Retinal pigment epithelial cell (primary cell): Measurements from ENCODE around the gene CARD8.
A peak's percentile ranks its signal among the peaks of the same experiment; 100 is the strongest.
"Not testable (repeated sequence)": the region's sequence is repeated elsewhere in the genome, so short reads cannot be mapped to it uniquely, and the experiment has no call there.

Source experiments
- DNase-seq: peaks from one replicate; pipeline ENCODE4 v3.0.0-alpha.2; 2010; ENCODE audit warnings: low read depth
- H3K4me3 ChIP-seq: 2 replicates; pipeline ENCODE4 v1.5.1; 2011; ENCODE audit warnings: mild to moderate bottlenecking, low read length, control low read depth, moderate library complexity
- CTCF ChIP-seq: conservative IDR thresholded peaks from 2 replicates; pipeline ENCODE4 v1.5.1; 2011; ENCODE audit warnings: low read depth, low read length, control low read depth, inconsistent platforms

The CARD8 gene

GRCh38 chr19:48284896-48285295 lies 29.2 kb upstream of the CARD8 start:
- no peak overlapping the region for H3K4me3 ChIP-seq
- TF ChIP-seq CTCF, result no peak
- DNase-seq, result no peak

- TF ChIP-seq CTCF, result no peak
- DNase-seq, result peak; percentile 78
- no peak overlapping the region for H3K4me3 ChIP-seq
These were observed 28.2 kb upstream of the CARD8 start for GRCh38 chr19:48283908-48284307.

GRCh38 chr19:48279747-48280146 lies 24.0 kb upstream of the CARD8 start:
- DNase-seq, result no peak
- TF ChIP-seq CTCF, result no peak
- no peak overlapping the region for H3K4me3 ChIP-seq

- H3K4me3 ChIP-seq, result no peak overlapping the region
- TF ChIP-seq CTCF, result no peak
- DNase-seq, result no peak
These were observed 19.2 kb upstream of the CARD8 start for GRCh38 chr19:48274938-48275337.

GRCh38 chr19:48274173-48274572 lies 18.5 kb upstream of the CARD8 start:
- no peak for TF ChIP-seq CTCF
- no peak for DNase-seq
- no peak overlapping the region for H3K4me3 ChIP-seq

- no peak for TF ChIP-seq CTCF
- peak overlapping the region; percentile 59 for H3K4me3 ChIP-seq
- DNase-seq, result no peak
These were observed 15.9 kb upstream of the CARD8 start for GRCh38 chr19:48271531-48272151.

- DNase-seq, H3K4me3 ChIP-seq: not testable (repeated sequence)
These were observed 13.9 kb upstream of the CARD8 start for GRCh38 chr19:48269617-48270026.

GRCh38 chr19:48265326-48265725 lies 9.6 kb upstream of the CARD8 start:
- DNase-seq, H3K4me3 ChIP-seq: not testable (repeated sequence)

- DNase-seq, result not testable (repeated sequence)
- H3K4me3 ChIP-seq, result peak overlapping the region; percentile 68
These were observed 4.6 kb upstream of the CARD8 start for GRCh38 chr19:48260359-48260714.

GRCh38 chr19:48258992-48259391 lies 3.3 kb upstream of the CARD8 start:
- not testable (repeated sequence) for H3K4me3 ChIP-seq, DNase-seq
